Measurements from ENCODE around the gene FALEC. TPM values are rescaled to one million over a fixed set of nuclear protein-coding genes. Genes with fewer than 3 reads are reported as not detected.

Gene FALEC
- total and polyA plus RNA-seq, 9 of the 15 experiments (the other 6 are each of a cell fraction or from before 2014, with no cell fraction given): 0.15 to 1.8 (median 0.53) TPM; not detected in 5

- no peak for TF ChIP-seq THAP7 (CRISPR knock-in tag; IDR thresholded peaks at IDR 0.05)
- TF ChIP-seq NFE2 (IDR thresholded peaks at IDR 0.05; ENCODE audit: low read depth): no peak
- TF ChIP-seq ZNF408 (CRISPR knock-in tag; IDR thresholded peaks at IDR 0.05; ENCODE audit: low read depth): no peak
- no peak for TF ChIP-seq ZNF232 (CRISPR knock-in tag; IDR thresholded peaks at IDR 0.05)
- no peak for TF ChIP-seq FOSL1 (tag; conservative IDR thresholded peaks at IDR 0.05)
- no peak for TF ChIP-seq GTF2A2 (tag; IDR thresholded peaks at IDR 0.05)
- no peak for TF ChIP-seq TOE1 (IDR thresholded peaks at IDR 0.05; ENCODE audit: borderline replicate concordance)
- TF ChIP-seq TOE1 (CRISPR knock-in tag; IDR thresholded peaks at IDR 0.05; ENCODE audit: borderline replicate concordance, low read depth): no peak
- no peak for TF ChIP-seq NFYB (IDR thresholded peaks at IDR 0.05; ENCODE audit: extremely low read depth, insufficient read length)
- peak; percentile 47 for TF ChIP-seq POLR2B (IDR thresholded peaks at IDR 0.05; ENCODE audit: low read depth, partially characterized antibody)
- no peak for TF ChIP-seq SMARCE1 (IDR thresholded peaks at IDR 0.05)
- no peak for TF ChIP-seq MAFF (IDR thresholded peaks at IDR 0.05; ENCODE audit: low read length)
- TF ChIP-seq THRAP3 (IDR thresholded peaks at IDR 0.05; ENCODE audit: borderline replicate concordance): no peak
- no peak for TF ChIP-seq ZNF507 (tag; conservative IDR thresholded peaks at IDR 0.05)
- TF ChIP-seq CBFA2T2 (conservative IDR thresholded peaks at IDR 0.05): no peak
- no peak for TF ChIP-seq KDM1A (IDR thresholded peaks at IDR 0.05)
- 0 out of 2 replicates have a peak, but pooled peaks have one; percentile 9 for TF ChIP-seq SOX6 (IDR thresholded peaks at IDR 0.05)
- no peak for TF ChIP-seq HMGN3 (IDR thresholded peaks at IDR 0.05; ENCODE audit: borderline replicate concordance, extremely low read depth, insufficient read length, low read depth, low read length)
- no peak for TF ChIP-seq E2F3 (CRISPR knock-in tag; IDR thresholded peaks at IDR 0.05)
- no peak for TF ChIP-seq SMAD2 (IDR thresholded peaks at IDR 0.05; ENCODE audit: low read depth, low read length)
- TF ChIP-seq, protein P1, sequence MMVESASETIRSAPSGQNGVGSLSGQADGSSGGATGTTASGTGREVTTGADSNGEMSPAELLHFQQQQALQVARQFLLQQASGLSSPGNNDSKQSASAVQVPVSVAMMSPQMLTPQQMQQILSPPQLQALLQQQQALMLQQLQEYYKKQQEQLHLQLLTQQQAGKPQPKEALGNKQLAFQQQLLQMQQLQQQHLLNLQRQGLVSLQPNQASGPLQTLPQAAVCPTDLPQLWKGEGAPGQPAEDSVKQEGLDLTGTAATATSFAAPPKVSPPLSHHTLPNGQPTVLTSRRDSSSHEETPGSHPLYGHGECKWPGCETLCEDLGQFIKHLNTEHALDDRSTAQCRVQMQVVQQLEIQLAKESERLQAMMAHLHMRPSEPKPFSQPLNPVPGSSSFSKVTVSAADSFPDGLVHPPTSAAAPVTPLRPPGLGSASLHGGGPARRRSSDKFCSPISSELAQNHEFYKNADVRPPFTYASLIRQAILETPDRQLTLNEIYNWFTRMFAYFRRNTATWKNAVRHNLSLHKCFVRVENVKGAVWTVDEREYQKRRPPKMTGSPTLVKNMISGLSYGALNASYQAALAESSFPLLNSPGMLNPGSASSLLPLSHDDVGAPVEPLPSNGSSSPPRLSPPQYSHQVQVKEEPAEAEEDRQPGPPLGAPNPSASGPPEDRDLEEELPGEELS (CRISPR knock-in tag; IDR thresholded peaks at IDR 0.05; ENCODE audit: borderline replicate concordance): no peak
- no peak for TF ChIP-seq BRD4 (IDR thresholded peaks at IDR 0.05)
- TF ChIP-seq PTRF (tag; IDR thresholded peaks at IDR 0.05): no peak
- peak in 1 of 2 experiments; percentile 28; a peak in 1 of 4 replicates for TF ChIP-seq MAZ (CRISPR knock-in tag; conservative IDR thresholded peaks at IDR 0.05 in 1 of 2, IDR thresholded peaks at IDR 0.05 in 1 of 2)
- TF ChIP-seq ZNF280A (IDR thresholded peaks at IDR 0.05; ENCODE audit: low read depth, partially characterized antibody): no peak
These were observed 57.5 kb downstream of the FALEC start (continued) for GRCh38 chr1:150572918-150573647.

Measured in K562 (cell line).